SK-N-SH treated with all-trans-retinoic acid at 6 μM for 48 hours (cell line): ENCODE results near the gene DLG2.

Experiments used
- ATAC-seq: fragments of 200-7000 bp; cut with Tn5 transposase; 3 replicates; pipeline ENCODE4 v1.9.1; 2020; ENCODE audit warnings: mild to moderate bottlenecking, moderate library complexity
- ARNTL ChIP-seq: fragments of 450-650 bp; formaldehyde crosslinking; IDR thresholded peaks from 2 replicates; pipeline ENCODE4 v1.5.0; 2020; ENCODE audit warnings: low read depth, mild to moderate bottlenecking, moderate library complexity, borderline replicate concordance
- BACH2 ChIP-seq: fragments of 250-450 bp; sonication (Bioruptor Pico); IDR thresholded peaks from 2 replicates; pipeline ENCODE4 v1.9.0; 2021; ENCODE audit warnings: mild to moderate bottlenecking, borderline replicate concordance
- CSDC2 ChIP-seq: fragments of 250-450 bp; sonication (Bioruptor Pico); IDR thresholded peaks from 2 replicates; pipeline ENCODE4 v1.5.0; 2020; ENCODE audit warnings: mild to moderate bottlenecking, moderate library complexity
- ESRRG ChIP-seq: fragments of 250-450 bp; sonication (Bioruptor Pico); IDR thresholded peaks from 2 replicates; pipeline ENCODE4 v1.6.1; 2021; ENCODE audit warnings: mild to moderate bottlenecking
- GLIS3 ChIP-seq: fragments of 250-450 bp; sonication (Bioruptor Pico); IDR thresholded peaks from 2 replicates; pipeline ENCODE4 v1.5.0; 2020; ENCODE audit warnings: mild to moderate bottlenecking, moderate library complexity
- ISL1 ChIP-seq: fragments of 250-450 bp; sonication (Bioruptor Pico); IDR thresholded peaks from 2 replicates; pipeline ENCODE4 v2.1.2; 2022; ENCODE audit warnings: mild to moderate bottlenecking, moderate library complexity
- OSR1 ChIP-seq: fragments of 250-450 bp; sonication (Bioruptor Pico); IDR thresholded peaks from 2 replicates; pipeline ENCODE4 v1.8.0; 2022; ENCODE audit warnings: moderate library complexity, mild to moderate bottlenecking, inconsistent platforms
- PATZ1 ChIP-seq: fragments of 250-450 bp; sonication (Bioruptor Pico); IDR thresholded peaks from 2 replicates; pipeline ENCODE4 v1.8.0; 2020; ENCODE audit warnings: mild to moderate bottlenecking, moderate library complexity, borderline replicate concordance
- POU6F1 ChIP-seq: fragments of 250-450 bp; sonication (Bioruptor Pico); IDR thresholded peaks from 2 replicates; pipeline ENCODE4 v1.8.0; 2021; ENCODE audit warnings: low read depth, mild to moderate bottlenecking, moderate library complexity, borderline replicate concordance
- PPARA ChIP-seq: fragments of 250-450 bp; sonication (Bioruptor Pico); IDR thresholded peaks from 2 replicates; pipeline ENCODE4 v1.5.0; 2020; ENCODE audit warnings: mild to moderate bottlenecking, borderline replicate concordance
- SNAI2 ChIP-seq: fragments of 250-450 bp; sonication (Bioruptor Pico); IDR thresholded peaks from 2 replicates; pipeline ENCODE4 v1.5.0; 2020; ENCODE audit warnings: mild to moderate bottlenecking, moderate library complexity
- TCF4 ChIP-seq: fragments of 250-450 bp; sonication (Bioruptor Pico); IDR thresholded peaks from 2 replicates; pipeline ENCODE4 v1.8.0; 2021; ENCODE audit warnings: mild to moderate bottlenecking, moderate library complexity, borderline replicate concordance
- TOX ChIP-seq: fragments of 250-450 bp; sonication (Bioruptor Pico); IDR thresholded peaks from 2 replicates; pipeline ENCODE4 v1.8.0; 2021; ENCODE audit warnings: mild to moderate bottlenecking, moderate library complexity, borderline replicate concordance
- ZC3H10 ChIP-seq: fragments of 250-450 bp; sonication (Bioruptor Pico); IDR thresholded peaks from 2 replicates; pipeline ENCODE4 v1.5.1; 2021; ENCODE audit warnings: mild to moderate bottlenecking, moderate library complexity
- ZFP3 ChIP-seq: fragments of 250-450 bp; sonication (Bioruptor Pico); IDR thresholded peaks from 2 replicates; pipeline ENCODE4 v1.5.0; 2020; ENCODE audit warnings: mild to moderate bottlenecking, moderate library complexity
- ZFP30 ChIP-seq: fragments of 450-650 bp; formaldehyde crosslinking; IDR thresholded peaks from 2 replicates; pipeline ENCODE4 v1.5.0; 2022; ENCODE audit warnings: mild to moderate bottlenecking, moderate library complexity
- ZNF565 ChIP-seq: fragments of 450-650 bp; formaldehyde crosslinking; conservative IDR thresholded peaks from 2 replicates; pipeline ENCODE4 v1.5.0; 2020; ENCODE audit warnings: low read depth, mild to moderate bottlenecking, moderate library complexity
- TF ChIP-seq, protein P1 (sequence below): fragments of 250-450 bp; sonication (Bioruptor Pico); IDR thresholded peaks from 2 replicates; pipeline ENCODE4 v1.5.0; 2020; ENCODE audit warnings: mild to moderate bottlenecking, moderate library complexity
- TF ChIP-seq, protein P2 (sequence below): fragments of 250-450 bp; sonication (Bioruptor Pico); IDR thresholded peaks from 2 replicates; pipeline ENCODE4 v1.5.1; 2021; ENCODE audit warnings: mild to moderate bottlenecking, moderate library complexity

DLG2 gene

GRCh38 chr11:83642500-83642899 lies 1984.6 kb downstream of the DLG2 start:
- TF ChIP-seq TCF4 (CRISPR knock-in tag) = no peak
- TF ChIP-seq GLIS3 (CRISPR knock-in tag) = no peak
- no peak for TF ChIP-seq SNAI2 (CRISPR knock-in tag)
- TF ChIP-seq PATZ1 = no peak
- TF ChIP-seq BACH2 (CRISPR knock-in tag) = no peak
- no peak for TF ChIP-seq TOX
- TF ChIP-seq, all 23 proteins: peak for 0
- ATAC-seq = no peak

- no peak for ATAC-seq
- TF ChIP-seq POU6F1 (no peak), TOX (no peak), ESRRG (no peak), PPARA (CRISPR knock-in tag) (no peak), ZFP3 (CRISPR knock-in tag) (no peak), SNAI2 (CRISPR knock-in tag) (no peak), ISL1 (CRISPR knock-in tag) (no peak), TCF4 (CRISPR knock-in tag) (no peak), ZFP30 (no peak), GLIS3 (CRISPR knock-in tag) (no peak), ZNF565 (CRISPR knock-in tag) (no peak), ARNTL (CRISPR knock-in tag) (no peak), OSR1 (CRISPR knock-in tag) (no peak), BACH2 (CRISPR knock-in tag) (no peak), ZC3H10 (no peak)
- TF ChIP-seq, protein P1, sequence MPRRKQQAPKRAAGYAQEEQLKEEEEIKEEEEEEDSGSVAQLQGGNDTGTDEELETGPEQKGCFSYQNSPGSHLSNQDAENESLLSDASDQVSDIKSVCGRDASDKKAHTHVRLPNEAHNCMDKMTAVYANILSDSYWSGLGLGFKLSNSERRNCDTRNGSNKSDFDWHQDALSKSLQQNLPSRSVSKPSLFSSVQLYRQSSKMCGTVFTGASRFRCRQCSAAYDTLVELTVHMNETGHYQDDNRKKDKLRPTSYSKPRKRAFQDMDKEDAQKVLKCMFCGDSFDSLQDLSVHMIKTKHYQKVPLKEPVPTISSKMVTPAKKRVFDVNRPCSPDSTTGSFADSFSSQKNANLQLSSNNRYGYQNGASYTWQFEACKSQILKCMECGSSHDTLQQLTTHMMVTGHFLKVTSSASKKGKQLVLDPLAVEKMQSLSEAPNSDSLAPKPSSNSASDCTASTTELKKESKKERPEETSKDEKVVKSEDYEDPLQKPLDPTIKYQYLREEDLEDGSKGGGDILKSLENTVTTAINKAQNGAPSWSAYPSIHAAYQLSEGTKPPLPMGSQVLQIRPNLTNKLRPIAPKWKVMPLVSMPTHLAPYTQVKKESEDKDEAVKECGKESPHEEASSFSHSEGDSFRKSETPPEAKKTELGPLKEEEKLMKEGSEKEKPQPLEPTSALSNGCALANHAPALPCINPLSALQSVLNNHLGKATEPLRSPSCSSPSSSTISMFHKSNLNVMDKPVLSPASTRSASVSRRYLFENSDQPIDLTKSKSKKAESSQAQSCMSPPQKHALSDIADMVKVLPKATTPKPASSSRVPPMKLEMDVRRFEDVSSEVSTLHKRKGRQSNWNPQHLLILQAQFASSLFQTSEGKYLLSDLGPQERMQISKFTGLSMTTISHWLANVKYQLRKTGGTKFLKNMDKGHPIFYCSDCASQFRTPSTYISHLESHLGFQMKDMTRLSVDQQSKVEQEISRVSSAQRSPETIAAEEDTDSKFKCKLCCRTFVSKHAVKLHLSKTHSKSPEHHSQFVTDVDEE = no peak
- TF ChIP-seq, protein P2, sequence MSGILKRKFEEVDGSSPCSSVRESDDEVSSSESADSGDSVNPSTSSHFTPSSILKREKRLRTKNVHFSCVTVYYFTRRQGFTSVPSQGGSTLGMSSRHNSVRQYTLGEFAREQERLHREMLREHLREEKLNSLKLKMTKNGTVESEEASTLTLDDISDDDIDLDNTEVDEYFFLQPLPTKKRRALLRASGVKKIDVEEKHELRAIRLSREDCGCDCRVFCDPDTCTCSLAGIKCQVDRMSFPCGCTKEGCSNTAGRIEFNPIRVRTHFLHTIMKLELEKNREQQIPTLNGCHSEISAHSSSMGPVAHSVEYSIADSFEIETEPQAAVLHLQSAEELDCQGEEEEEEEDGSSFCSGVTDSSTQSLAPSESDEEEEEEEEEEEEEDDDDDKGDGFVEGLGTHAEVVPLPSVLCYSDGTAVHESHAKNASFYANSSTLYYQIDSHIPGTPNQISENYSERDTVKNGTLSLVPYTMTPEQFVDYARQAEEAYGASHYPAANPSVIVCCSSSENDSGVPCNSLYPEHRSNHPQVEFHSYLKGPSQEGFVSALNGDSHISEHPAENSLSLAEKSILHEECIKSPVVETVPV (CRISPR knock-in tag) = no peak
Measured at GRCh38 chr11:83641511-83641910, 1985.6 kb downstream of the DLG2 start.

GRCh38 chr11:83639995-83640758 lies 1987.0 kb downstream of the DLG2 start:
- ATAC-seq = no peak
- TF ChIP-seq PATZ1 = no peak
- TF ChIP-seq ARNTL (CRISPR knock-in tag) = no peak

DNA sequence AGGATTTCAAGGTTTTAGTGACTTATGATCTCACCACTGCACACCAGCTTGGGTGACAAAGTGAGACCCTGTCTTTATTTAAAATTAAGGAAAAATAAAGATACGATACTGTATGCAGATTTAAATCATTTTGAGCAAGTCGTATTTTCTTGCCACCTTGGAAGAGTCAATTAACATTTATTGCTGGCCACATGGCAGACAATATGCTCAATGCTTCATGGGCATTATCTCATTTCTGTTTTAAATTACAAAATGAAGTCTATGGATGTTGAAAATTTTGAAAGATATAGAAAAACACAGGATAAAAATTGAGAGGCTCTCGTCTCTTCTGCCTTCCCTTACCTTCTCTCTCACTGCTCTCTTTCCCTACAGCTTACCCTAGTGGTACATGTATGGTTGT lies 1992.0 kb downstream of the DLG2 start:
- TF ChIP-seq PPARA (CRISPR knock-in tag) = no peak
- no peak for TF ChIP-seq CSDC2 (CRISPR knock-in tag)

More for the DNA sequence above, 1992.0 kb downstream of the DLG2 start:
- ATAC-seq = no peak
